C4-2B (cell line): Measurements from ENCODE around the gene ROR1.

Source experiments
- CTCF ChIP-seq: fragments of 450-650 bp; conservative IDR thresholded peaks from 2 replicates; pipeline ENCODE4 v1.5.1; 2017; ENCODE audit warnings: mild to moderate bottlenecking
- ZFX ChIP-seq: fragments of 450-650 bp; IDR thresholded peaks from 2 replicates; pipeline ENCODE4 v1.6.1; 2017

- TF ChIP-seq CTCF (no peak), ZFX (no peak)
These were observed 413.1 kb downstream of the ROR1 start for GRCh38 chr1:64186898-64187280.
